WI38 (cell line): ENCODE results near the gene DCTPP1.
"Not testable (repeated sequence)": the region's sequence is repeated elsewhere in the genome, so short reads cannot be mapped to it uniquely, and the experiment has no call there.

Experiments used
- H3K4me3 ChIP-seq: 2 replicates; pipeline ENCODE4 v1.5.1; 2011; ENCODE audit warnings: low read depth, mild to moderate bottlenecking, control low read depth, low read length
- CTCF ChIP-seq: IDR thresholded peaks from 2 replicates; pipeline ENCODE4 v1.5.1; 2012; ENCODE audit warnings: low read depth, mild to moderate bottlenecking, control low read depth, low read length

Gene DCTPP1

GRCh38 chr16:30472328-30472942 lies 42.6 kb upstream of the DCTPP1 start, which contains the start of gene ITGAL:
Gene ITGAL (plus strand): TSS chr16:30472742. CDS start chr16:30472838, 96 bp downstream.
- no peak for TF ChIP-seq CTCF
- no peak within 1 kb of the TSS for H3K4me3 ChIP-seq

- no peak for TF ChIP-seq CTCF
- no peak overlapping the region for H3K4me3 ChIP-seq
Observed at GRCh38 chr16:30470632-30470995, 40.8 kb upstream of the DCTPP1 start.

GRCh38 chr16:30470170-30470512 lies 40.3 kb upstream of the DCTPP1 start:
- no peak overlapping the region for H3K4me3 ChIP-seq
- TF ChIP-seq CTCF: no peak

- H3K4me3 ChIP-seq: no peak overlapping the region
- TF ChIP-seq CTCF: no peak
Observed at GRCh38 chr16:30464078-30464477, 34.2 kb upstream of the DCTPP1 start.

- not testable (repeated sequence) for H3K4me3 ChIP-seq
Observed at GRCh38 chr16:30461426-30461825, 31.6 kb upstream of the DCTPP1 start.

- no peak overlapping the region for H3K4me3 ChIP-seq
- TF ChIP-seq CTCF: no peak
Observed at GRCh38 chr16:30459456-30459855, 29.6 kb upstream of the DCTPP1 start.

- TF ChIP-seq CTCF: no peak
- no peak overlapping the region for H3K4me3 ChIP-seq
Observed at GRCh38 chr16:30458561-30459394, 28.9 kb upstream of the DCTPP1 start.
